H9 (cell line): Measurements from ENCODE around the gene KRT9. TPM values are rescaled to one million over a fixed set of nuclear protein-coding genes. Genes with fewer than 3 reads are reported as not detected.

Source experiments
- DNase-seq: peaks from one replicate; pipeline ENCODE4 v3.0.0-alpha.2; 2017
- H2AFZ ChIP-seq: one replicate; pipeline ENCODE4 v1.6.1; 2013; ENCODE audit warnings: mild to moderate bottlenecking, low read length, control low read depth, moderate library complexity
- H2AK5ac ChIP-seq: 2 replicates; pipeline ENCODE4 v1.6.1; 2013; ENCODE audit warnings: low read length, control low read depth, mixed read lengths; ENCODE audit not compliant: insufficient read length
- H2BK120ac ChIP-seq: one replicate; pipeline ENCODE4 v1.6.1; 2013; ENCODE audit warnings: low read depth, mild to moderate bottlenecking, low read length, control low read depth, inconsistent platforms; ENCODE audit not compliant: poor library complexity, severe bottlenecking
- H2BK12ac ChIP-seq: 2 replicates; pipeline ENCODE4 v1.6.1; 2013; ENCODE audit warnings: low read length, control low read depth, mixed read lengths, low read depth; ENCODE audit not compliant: insufficient read length
- H2BK15ac ChIP-seq: 2 replicates; pipeline ENCODE4 v1.6.1; 2013; ENCODE audit warnings: low read depth, low read length, control low read depth
- H2BK20ac ChIP-seq: one replicate; pipeline ENCODE4 v1.6.1; 2013; ENCODE audit warnings: low read depth, mild to moderate bottlenecking, low read length, control low read depth, inconsistent platforms; ENCODE audit not compliant: poor library complexity, severe bottlenecking
- H2BK5ac ChIP-seq: 2 replicates; pipeline ENCODE4 v1.6.1; 2013; ENCODE audit warnings: low read length, control low read depth, mixed read lengths; ENCODE audit not compliant: insufficient read length
- H3K14ac ChIP-seq: 2 replicates; pipeline ENCODE4 v1.6.1; 2013; ENCODE audit warnings: low read length, control low read depth; ENCODE audit not compliant: insufficient read depth
- H3K18ac ChIP-seq: 2 replicates; pipeline ENCODE4 v1.6.1; 2013; ENCODE audit warnings: low read depth, mild to moderate bottlenecking, mixed read lengths, low read length, control low read depth; ENCODE audit not compliant: insufficient read length
- H3K23ac ChIP-seq: 2 replicates; pipeline ENCODE4 v1.6.1; 2013; ENCODE audit warnings: low read length, control low read depth, mixed read lengths, low read depth; ENCODE audit not compliant: insufficient read length
- H3K23me2 ChIP-seq: 2 replicates; pipeline ENCODE4 v1.6.1; 2013; ENCODE audit warnings: low read depth, mild to moderate bottlenecking, mixed read lengths, low read length, control low read depth; ENCODE audit not compliant: insufficient read length, poor library complexity, severe bottlenecking
- H3K27ac ChIP-seq: 2 replicates; pipeline ENCODE4 v1.5.1; 2013; ENCODE audit warnings: low read length, control low read depth, mixed read lengths, low read depth; ENCODE audit not compliant: insufficient read length
- H3K27me3 ChIP-seq: 2 replicates; pipeline ENCODE4 v1.6.1; 2013; ENCODE audit warnings: low read length, control low read depth, inconsistent platforms; ENCODE audit not compliant: insufficient read depth
- H3K4ac ChIP-seq: 2 replicates; pipeline ENCODE4 v1.6.1; 2013; ENCODE audit warnings: low read depth, mild to moderate bottlenecking, control low read depth, inconsistent platforms, low read length, moderate library complexity
- H3K4me1 ChIP-seq: 2 replicates; pipeline ENCODE4 v1.6.1; 2013; ENCODE audit warnings: low read length, control low read depth, inconsistent platforms; ENCODE audit not compliant: insufficient read depth
- H3K4me2 ChIP-seq: 2 replicates; pipeline ENCODE4 v1.6.1; 2013; ENCODE audit warnings: low read length, control low read depth, mixed read lengths; ENCODE audit not compliant: insufficient read length, insufficient read depth
- H3K56ac ChIP-seq: 2 replicates; pipeline ENCODE4 v1.6.1; 2013; ENCODE audit warnings: low read depth, mild to moderate bottlenecking, mixed read lengths, low read length, control low read depth; ENCODE audit not compliant: insufficient read length
- H3K79me1 ChIP-seq: 2 replicates; pipeline ENCODE4 v1.6.1; 2013; ENCODE audit warnings: low read depth, mild to moderate bottlenecking, moderate library complexity, low read length, control low read depth, inconsistent platforms; ENCODE audit not compliant: insufficient read depth, poor library complexity, severe bottlenecking
- H3K79me2 ChIP-seq: 2 replicates; pipeline ENCODE4 v1.6.1; 2013; ENCODE audit warnings: low read length, control low read depth, inconsistent platforms; ENCODE audit not compliant: insufficient read depth
- H3K9ac ChIP-seq: 2 replicates; pipeline ENCODE4 v1.6.1; 2013; ENCODE audit warnings: low read length, control low read depth, mixed read lengths; ENCODE audit not compliant: insufficient read length; ENCODE audit errors: extremely low read depth
- H3K9me3 ChIP-seq: one replicate; pipeline ENCODE4 v1.6.1; 2013; ENCODE audit warnings: low read depth, low read length, inconsistent platforms; ENCODE audit not compliant: control insufficient read depth
- H3T11ph ChIP-seq: one replicate; pipeline ENCODE4 v1.6.1; 2013; ENCODE audit warnings: mild to moderate bottlenecking, low read length, control low read depth, inconsistent platforms
- H4K20me1 ChIP-seq: one replicate; pipeline ENCODE4 v1.6.1; 2013; ENCODE audit not compliant: control insufficient read depth, insufficient read length, insufficient read depth
- H4K5ac ChIP-seq: 2 replicates; pipeline ENCODE4 v1.6.1; 2013; ENCODE audit warnings: low read depth, mild to moderate bottlenecking, mixed read lengths, low read length, control low read depth; ENCODE audit not compliant: insufficient read length
- H4K8ac ChIP-seq: replicated peaks from 2 replicates; pipeline ENCODE4 v1.6.1; 2013; ENCODE audit warnings: low read length, control low read depth, mixed read lengths, low read depth; ENCODE audit not compliant: insufficient read length
- H4K91ac ChIP-seq: 2 replicates; pipeline ENCODE4 v1.6.1; 2013; ENCODE audit warnings: low read depth, mild to moderate bottlenecking, moderate library complexity, mixed read lengths, low read length, control low read depth; ENCODE audit not compliant: insufficient read length
- H3K27ac Mint-ChIP-seq, 3 experiments: 2 replicates in 2 of 3; 3 replicates in 1 of 3; pipeline ENCODE4 v1.8.0; 2020 to 2021; ENCODE audit warnings: mixed read lengths in 3 of 3, mild to moderate bottlenecking in 1 of 3, moderate library complexity in 1 of 3
- H3K27me3 Mint-ChIP-seq: 2 replicates; pipeline ENCODE4 v1.8.0; 2021; ENCODE audit warnings: low read depth, mild to moderate bottlenecking, moderate library complexity, mixed read lengths
- H3K36me3 Mint-ChIP-seq, 3 experiments: 2 replicates in 2 of 3; 3 replicates in 1 of 3; pipeline ENCODE4 v1.8.0; 2020 to 2021; ENCODE audit warnings: low read depth in 3 of 3, mixed read lengths in 3 of 3; ENCODE audit not compliant: insufficient read depth in 1 of 3
- H3K4me1 Mint-ChIP-seq, 2 experiments: 2 replicates each; pipeline ENCODE4 v1.8.0; 2020; ENCODE audit warnings: mixed read lengths in 2 of 2
- H3K4me3 Mint-ChIP-seq, 2 experiments: 2 replicates in 1 of 2; 3 replicates in 1 of 2; pipeline ENCODE4 v1.8.0; 2020 to 2021; ENCODE audit warnings: mild to moderate bottlenecking in 2 of 2, mixed read lengths in 2 of 2, moderate library complexity in 1 of 2
- H3K9me3 Mint-ChIP-seq, 2 experiments: 2 replicates in 1 of 2; 3 replicates in 1 of 2; pipeline ENCODE4 v1.8.0; 2020; ENCODE audit warnings: mild to moderate bottlenecking in 2 of 2, mixed read lengths in 2 of 2, moderate library complexity in 1 of 2
- CTCF ChIP-seq: fragments of 200-600 bp; sonication (generic); conservative IDR thresholded peaks from 3 replicates; pipeline ENCODE4 v1.8.0; 2021; ENCODE audit warnings: antibody characterized with exemption, mild to moderate bottlenecking
- WGBS: extraction: QIAGEN DNeasy Blood & Tissue Kit; methylation state at CpG from one replicate; pipeline ENCODE4 v1.1.7; 2013; ENCODE audit warnings: missing lambda C conversion rate, low lambda C conversion rate, mixed read lengths; ENCODE audit not compliant: insufficient read length; ENCODE audit errors: extremely low coverage; 5-methylcytosine and 5-hydroxymethylcytosine counted together
- total RNA-seq: library from RNA; stranded (reverse); gene quantifications from 2 replicates; pipeline ENCODE4 v1.2.1, GENCODE V29; 2021

The KRT9 gene
- total RNA-seq, 1 experiment from 2014 or later, result not detected

DNA sequence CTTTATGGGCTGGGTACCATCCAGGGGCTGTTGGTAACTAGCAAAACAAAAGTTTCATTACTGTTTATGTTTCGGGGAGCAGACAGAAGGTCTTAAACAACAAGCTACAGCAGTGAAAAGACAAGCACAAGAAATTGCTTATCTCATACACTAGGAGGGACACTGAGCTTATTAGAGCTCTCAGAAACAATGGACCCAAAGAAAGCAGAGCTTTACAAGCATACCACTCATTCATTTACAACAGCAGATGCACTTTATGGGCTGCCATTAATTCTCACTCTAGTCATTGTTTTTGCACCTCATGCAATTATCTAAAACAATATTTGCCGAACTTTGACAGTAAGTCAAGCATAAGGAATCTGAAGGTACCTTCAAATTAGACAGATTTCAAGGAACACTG lies 30.7 kb upstream of the KRT9 start:
- H3K79me2 ChIP-seq, result no peaks in the 10 kb centered on the region
- no peak overlapping the region for H3K23ac ChIP-seq
- no peak overlapping the region for H4K91ac ChIP-seq
- H2BK120ac ChIP-seq, result no peak overlapping the region
- no peak overlapping the region for H3K9ac ChIP-seq
- no peak overlapping the region for H2BK12ac ChIP-seq
- no peaks in the 10 kb centered on the region for H3K23me2 ChIP-seq
- H3K4me1 ChIP-seq, result no peaks in the 10 kb centered on the region
- no peaks in the 10 kb centered on the region for H3K9me3 ChIP-seq
- H3K4me2 ChIP-seq, result no peak overlapping the region
- Mint-ChIP-seq H3K27me3 (peaks cover 19% of the 10 kb centered on the region), H3K9me3 (peaks cover 10 to 17% of the 10 kb centered on the region in 2 experiments), H3K36me3 (peaks cover 0 to 10% (median 6%) of the 10 kb centered on the region in 3 experiments; a peak in 4 of 7 replicates), H3K4me1 (peaks cover 0 to 9% of the 10 kb centered on the region in 2 experiments; a peak in 1 of 4 replicates), H3K4me3 (no peak overlapping the region), H3K27ac (no peak overlapping the region)
- no peaks in the 10 kb centered on the region for H3K79me1 ChIP-seq
- H3K27ac ChIP-seq, result no peak overlapping the region
- H2BK5ac ChIP-seq, result no peak overlapping the region
- H3K27me3 ChIP-seq, result no peaks in the 10 kb centered on the region
- H3K14ac ChIP-seq, result no peak overlapping the region
- no peak for DNase-seq
- no peak overlapping the region for H3K4ac ChIP-seq
- no CpG with 5 or more reads among the region's 2 CpGs for WGBS
- H2BK20ac ChIP-seq, result no peak overlapping the region
- H2AK5ac ChIP-seq, result no peak overlapping the region
- no peak overlapping the region for H4K8ac ChIP-seq
- H2AFZ ChIP-seq, result no peak overlapping the region
- H4K5ac ChIP-seq, result no peak overlapping the region
- H4K20me1 ChIP-seq, result no peaks in the 10 kb centered on the region
- no peak overlapping the region for H3K18ac ChIP-seq
- TF ChIP-seq CTCF, result no peak
- H3K56ac ChIP-seq, result no peak overlapping the region
- H2BK15ac ChIP-seq, result no peak overlapping the region
- H3T11ph ChIP-seq, result no peak overlapping the region
